ENCODE measurements around the gene AFAP1L2.

The AFAP1L2 gene

DNA sequence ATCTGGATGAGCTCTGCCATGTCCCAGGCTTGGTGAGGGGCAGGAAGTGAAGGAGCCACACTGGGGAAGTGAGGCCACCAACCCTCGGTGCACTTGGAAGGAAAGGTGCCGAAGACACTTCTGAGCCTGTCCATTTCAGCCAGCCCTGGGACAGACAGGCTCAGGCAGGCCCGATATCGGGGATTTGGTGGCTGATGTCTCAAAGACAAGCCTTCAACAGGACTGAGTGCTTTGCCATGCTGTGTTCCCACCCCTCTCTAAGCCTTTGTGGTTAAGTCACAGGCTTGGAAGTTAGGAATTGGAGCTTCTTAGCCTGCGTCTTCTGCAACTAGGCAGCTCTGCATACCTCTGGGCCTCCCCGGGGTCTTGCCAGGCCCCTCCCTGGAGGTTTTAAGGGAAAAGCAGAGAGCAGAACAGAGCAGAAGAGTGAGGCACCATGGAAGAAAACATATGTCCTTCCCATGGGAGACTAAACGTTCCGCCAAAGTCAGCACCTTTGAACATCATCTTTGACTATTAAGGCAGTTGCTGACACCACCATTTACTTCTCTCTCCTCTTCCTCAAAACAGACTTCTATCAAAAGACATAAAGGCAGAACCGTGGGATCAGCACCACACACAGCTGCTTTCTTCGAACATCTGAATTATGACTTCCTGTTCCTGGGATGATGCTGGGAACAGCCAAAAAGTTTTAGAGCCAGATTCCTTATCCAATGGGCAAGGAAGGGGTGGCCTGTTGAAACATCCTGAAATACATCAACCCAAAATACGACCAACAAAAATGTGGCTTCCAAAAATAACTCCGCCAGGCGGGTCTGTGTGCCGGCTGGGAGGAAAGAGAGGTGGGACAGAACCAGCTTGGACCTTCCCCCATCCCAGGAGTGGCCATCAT is 71.8 kb downstream of the AFAP1L2 start:
- no peak for DNase-seq

DNA sequence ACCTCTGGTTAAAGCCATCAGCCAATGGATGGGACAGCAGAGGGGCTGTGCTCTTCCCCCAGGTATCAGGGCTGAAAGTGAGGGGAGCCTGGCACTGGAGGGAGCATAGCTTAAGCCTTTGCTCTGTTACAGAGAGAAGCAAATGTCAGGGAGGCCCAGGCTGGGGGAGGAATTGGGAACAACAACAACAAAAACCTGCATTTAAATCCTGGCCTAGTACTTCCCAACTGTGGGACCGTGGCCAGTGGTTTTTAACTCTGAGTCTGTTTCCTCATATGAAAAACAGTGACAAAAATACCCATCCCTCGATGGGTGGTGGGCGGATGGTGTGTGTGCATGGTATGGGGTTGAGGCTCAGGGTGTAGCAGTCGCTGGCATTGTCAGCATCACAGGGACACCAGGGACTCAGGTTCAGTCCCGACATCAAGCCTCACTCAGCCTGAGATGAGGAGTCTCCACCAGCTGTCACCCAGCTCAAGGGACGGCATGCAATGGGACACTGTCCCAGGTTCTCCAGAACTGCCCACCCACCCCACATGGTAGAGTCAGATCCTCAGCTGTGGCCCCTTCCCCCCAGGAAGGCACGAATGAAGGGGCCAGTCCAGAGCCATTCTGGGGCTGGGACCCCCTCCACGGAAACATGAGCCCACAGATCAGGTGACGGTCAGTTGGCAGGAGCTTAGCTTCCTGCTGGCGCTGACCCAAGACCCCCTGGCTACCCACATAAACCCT is 74.5 kb downstream of the AFAP1L2 start:
- no peak for DNase-seq

DNA sequence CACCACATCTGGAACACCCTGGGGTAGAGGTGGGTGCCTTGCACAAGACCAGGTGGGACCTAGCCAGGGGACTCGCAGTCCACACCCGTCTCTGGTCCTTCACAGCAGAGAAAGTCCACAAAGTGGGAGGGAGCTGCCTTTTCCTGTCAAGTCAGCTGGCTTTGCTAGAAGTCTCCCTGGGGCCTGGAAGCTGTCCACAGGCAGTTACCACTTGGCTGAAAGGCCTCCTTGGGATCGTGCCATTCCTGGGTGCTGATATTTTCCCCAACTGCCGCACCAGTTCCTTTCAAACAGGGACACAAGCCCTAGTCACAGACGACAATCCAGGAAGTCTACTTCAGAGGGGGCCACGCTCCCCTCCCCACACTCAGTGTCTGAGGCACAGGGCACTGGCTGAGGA is 75.4 kb downstream of the AFAP1L2 start:
- DNase-seq: no peak

DNA sequence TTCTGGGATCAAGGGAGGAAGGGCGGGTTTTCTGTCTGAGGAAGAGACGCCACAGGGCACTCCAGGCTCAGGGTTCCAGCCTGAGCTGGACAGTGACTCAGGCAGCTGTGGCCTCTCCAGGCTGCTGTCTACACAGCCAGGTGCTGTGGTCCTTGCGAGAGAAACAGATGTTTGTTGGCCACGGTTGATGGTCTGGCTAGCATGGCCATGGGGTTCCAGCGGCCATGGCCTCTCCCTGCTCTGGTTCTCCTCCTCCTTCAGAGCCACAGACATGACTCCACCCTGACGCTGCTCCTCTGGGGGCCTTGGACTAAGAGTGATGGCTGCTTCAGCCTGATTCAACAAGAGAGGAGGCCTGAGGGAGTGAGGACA is 75.9 kb downstream of the AFAP1L2 start:
- no peak for DNase-seq

DNA sequence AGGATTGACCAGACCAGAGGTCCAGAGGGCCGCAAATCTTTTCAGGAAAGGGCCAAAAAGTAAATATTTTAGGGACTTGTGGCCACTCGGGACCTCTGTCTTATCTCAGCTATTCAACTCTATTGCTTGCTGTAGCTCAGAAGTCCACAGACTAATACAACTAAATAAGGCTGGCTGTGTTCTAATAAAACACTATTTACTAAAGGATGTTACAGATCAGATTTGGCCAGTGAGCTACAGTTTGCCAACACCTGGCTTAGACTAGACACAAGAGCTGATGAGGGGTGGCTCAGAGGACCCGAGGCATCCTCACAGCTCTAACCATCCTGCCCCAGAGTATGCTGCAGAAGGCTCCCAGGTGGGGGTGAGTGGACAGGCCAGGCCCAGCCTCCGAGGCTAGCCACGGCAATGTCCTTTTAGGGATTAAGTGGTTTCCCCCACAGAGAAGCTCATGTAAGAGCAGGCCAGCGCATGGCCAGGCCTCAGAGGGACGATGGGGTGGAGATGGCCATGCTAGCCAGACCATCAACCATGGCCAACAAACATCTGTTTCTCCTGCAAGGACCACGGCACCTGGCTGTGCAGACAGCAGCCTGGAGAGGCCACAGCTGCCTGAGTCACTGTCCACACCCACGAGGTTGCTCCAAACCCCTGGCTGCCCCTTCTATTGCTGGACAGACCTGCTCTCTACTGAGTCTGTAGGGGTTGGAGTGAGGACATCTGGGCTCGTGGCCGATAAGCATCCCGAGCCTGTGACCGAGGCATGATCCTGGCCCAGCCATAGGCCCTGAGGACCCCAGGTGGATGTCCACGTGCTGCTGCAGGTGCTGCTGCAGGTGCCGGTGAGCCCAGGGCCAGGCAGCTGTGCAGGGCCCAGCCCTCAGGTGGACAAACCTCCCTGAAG is 76.5 kb downstream of the AFAP1L2 start:
- no peak for DNase-seq

DNA sequence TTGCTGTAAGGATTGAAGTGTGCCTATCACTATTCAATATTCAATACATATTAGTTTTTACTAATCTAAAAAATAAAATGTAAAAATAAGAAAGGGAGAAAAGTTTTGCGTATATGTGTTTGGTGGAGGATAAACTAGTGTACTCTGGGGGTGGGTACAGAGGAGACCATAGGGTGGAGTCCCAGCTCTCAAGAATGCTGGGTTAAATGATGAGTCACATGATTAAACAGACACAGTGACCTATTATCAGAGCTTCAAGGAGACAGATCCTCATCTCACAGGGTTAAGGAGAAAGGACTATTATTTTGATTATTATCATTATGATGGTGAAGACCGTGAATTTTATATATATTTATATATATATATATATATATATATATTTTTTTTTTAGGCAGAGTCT is 77.5 kb downstream of the AFAP1L2 start:
- no peak for DNase-seq

DNA sequence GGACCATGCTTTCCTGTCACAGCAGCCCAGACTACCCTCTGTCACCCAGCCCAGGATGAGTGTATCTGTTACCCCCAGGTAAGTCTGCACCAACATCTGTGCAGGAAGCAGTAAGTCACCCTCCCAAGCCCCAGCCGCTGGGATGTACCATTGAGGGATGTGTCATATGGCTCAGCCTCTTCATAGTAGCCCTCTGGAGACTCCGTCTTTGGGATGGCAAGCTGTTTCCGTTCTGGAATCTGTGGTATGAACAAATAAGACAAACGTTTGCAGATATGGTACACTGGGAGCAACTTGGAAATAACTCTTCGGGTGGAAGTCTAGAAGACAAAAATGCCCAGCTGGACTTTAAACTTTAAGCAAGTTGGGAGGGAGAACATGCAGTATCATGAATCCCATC is 81.3 kb downstream of the AFAP1L2 start:
- no peak for DNase-seq

DNA sequence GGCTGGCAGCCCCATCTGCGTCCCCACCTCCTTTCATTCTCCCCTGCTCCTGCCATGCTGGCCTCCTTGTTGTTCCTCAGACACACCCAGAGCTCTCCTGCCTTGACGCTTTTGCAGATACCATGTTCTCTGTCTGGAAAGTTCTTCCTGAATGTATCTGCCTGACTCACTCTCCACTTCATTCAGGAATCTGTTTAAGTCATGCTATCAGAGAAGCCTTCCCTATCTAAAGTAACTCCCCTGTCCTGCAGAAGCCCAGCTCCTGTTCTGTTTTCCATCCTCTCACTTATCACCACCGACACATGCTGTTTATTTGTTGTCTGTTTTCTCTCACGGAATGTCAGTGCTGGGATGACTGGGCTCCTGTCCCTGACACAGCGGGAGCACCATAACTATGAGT is 82.0 kb downstream of the AFAP1L2 start:
- DNase-seq: no peak

DNA sequence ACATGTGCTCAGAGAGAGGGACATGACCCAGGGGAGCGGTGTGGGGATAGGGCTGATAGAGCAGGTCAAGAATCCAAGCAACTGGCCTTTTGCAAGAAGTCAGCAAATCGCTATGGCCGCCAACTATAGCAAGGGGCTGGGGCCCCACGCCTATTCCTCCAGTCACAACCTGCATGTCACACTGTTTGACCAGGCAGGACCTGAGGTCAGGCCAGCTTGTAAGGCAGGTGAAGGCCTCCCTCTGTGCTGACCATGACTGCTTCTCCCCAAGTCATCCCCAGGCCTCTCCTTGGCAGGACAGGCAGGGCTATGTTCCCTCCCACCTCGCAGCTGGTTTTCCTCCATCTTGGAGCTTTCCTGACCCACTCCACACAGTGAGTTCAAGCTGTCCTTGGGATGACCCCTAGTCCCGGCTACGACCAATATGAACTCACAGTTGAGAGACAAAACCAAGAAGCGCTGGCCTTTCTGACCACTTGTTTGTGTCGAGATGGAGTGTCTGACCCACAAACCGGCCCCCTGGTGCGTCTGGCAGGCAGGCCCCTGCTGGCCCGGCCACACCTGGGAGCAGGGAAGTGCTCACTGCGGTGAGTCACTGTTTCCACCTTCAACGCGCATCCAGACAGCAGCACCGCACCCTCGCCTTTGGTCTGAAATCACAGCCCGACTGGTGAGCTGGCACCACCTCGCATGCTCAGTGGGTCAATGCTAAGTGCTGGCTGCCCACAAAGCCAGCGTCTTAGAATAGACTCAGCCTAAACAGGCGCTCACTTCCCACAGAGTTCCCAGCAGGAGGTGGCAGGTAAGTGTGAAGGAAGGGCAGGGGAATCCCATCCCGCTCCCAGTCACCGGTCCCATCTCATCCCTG is 83.8 kb downstream of the AFAP1L2 start:
- DNase-seq: no peak

DNA sequence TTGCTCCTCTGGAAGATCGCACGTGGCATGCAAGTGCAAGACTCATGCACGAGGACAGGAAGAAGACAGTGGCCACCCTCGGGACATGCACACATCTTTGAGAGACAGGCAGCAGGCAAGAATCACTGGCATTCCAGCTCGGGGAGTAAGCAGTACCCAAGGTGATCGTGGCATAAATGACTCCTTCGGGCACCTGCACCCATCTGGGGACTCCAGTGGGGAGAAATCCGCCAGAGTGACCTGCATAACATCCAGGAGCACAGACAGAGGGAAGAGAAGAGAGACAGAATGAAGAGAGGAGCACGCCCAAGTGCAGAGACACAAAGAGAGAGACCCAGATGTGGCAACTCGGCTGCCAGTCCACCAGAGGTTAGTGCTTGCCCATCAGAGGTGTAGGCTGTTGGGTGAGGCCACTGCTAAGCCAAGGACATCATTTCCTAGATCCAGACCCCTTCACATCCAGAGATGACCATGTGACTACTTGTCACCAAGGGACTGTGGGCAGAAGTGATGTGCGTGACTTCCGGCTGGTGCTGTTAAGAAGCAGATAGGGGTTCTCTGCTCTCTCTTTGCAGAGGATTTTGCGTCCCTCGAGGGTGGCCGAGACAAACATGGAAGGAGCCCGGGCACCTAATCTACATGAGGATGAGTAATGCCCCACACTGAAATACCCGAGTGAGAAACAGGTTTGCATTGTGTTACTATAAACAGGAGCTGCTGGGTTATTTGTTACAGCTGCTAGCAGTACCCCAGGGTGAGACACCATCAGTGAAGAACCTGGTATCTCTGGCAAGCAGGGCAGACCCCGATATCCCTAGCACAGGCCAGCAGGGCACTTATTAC is 84.7 kb downstream of the AFAP1L2 start:
- DNase-seq: no peak

DNA sequence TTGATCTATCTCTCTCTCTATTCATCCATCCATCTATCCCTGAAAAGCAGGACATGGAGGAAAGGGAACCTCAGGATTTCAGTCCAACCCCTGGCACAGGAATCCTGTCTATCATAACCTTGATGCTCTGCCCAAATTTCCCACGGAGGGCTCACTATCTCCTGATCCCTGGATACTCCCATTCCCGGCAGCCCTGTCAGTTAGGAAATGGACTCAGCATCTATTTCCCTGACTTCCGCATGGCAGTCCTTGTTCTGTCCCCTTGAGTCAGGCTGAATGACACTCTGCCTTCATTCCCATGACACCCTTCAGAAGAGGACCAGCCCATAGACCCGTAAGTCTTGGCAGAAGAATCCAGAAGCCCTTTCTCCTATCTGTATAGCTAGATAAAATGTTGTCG is 87.6 kb downstream of the AFAP1L2 start:
- no peak for DNase-seq

DNA sequence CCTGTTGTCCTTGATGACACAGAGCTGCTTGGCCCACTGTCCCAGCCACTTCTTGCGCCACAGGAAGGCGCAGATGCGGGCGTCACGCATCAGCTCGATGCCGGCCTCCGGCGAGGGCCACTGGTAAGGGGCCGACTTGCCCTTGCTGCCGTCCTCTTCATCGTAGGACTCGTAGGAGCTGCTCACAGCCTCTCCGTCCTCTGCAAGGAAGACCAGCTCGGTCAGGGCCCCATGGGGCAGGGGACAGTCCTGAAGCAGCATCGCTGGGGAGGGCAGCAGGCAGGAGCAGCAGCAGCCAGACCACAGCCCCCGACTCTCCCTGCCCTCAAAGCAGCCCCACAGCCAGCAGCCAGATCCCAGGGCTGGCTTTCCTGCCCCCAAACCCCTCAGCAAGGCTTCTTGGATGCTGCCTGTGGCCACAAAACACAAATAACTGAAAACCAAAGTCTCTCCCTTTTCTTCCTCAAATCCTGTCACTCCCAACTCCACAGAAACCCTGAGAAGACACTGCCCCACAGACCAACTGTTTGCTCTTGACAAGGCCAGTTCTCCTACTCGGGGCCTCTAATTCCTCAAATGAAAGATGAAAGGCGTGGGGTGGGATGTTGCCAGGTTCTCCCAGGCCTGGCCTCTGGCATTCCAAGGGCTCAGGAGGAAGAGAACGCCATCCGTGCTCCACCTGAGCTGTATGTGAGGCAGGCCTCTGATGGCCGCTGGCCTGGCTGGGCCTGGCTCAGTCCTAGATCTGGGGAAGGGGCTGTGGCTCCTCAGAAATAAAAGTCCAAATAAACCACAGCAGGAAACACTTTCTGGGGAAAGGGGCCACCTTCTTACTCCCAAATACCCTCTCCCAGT is 88.5 kb downstream of the AFAP1L2 start:
- no peak for DNase-seq

DNA sequence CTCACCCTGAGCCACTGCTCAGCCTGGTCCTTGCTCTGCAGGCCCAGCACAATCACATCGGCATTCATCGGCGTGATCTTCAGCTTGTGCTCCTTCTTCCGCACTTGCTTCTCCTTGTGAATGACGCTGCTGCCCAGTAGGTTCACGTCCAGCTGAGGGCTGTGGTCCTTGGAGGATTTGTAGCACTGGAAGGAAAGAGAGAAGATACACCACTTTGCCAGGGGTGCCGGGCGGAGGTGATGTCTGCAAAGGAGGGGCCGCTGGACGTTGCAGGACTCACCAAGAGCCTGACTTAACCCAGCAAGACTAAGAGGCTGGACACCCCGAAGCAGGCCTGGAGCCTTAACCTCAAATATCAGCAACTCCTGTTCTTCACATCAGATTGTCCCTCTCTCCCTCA is 90.4 kb downstream of the AFAP1L2 start:
- DNase-seq: no peak

DNA sequence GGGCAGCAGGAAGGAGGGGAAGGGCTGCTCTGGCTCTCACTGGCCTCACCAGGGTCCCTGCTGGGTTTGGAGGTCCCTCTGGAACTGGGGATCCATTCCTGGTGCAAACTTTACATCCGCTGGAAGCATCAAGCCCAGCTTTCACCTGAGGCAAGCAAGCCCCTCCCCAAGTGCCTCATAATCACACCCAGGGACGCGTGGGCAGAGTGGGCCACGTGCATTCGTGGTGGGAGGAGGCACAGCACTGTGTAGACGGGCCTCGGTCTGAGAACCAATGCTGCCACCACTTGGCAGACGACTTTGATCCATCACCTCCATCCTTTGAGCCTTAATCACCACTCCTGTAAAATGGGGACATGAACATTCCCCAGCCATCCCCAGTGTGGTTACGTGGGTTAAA is 91.2 kb downstream of the AFAP1L2 start:
- DNase-seq: no peak

DNA sequence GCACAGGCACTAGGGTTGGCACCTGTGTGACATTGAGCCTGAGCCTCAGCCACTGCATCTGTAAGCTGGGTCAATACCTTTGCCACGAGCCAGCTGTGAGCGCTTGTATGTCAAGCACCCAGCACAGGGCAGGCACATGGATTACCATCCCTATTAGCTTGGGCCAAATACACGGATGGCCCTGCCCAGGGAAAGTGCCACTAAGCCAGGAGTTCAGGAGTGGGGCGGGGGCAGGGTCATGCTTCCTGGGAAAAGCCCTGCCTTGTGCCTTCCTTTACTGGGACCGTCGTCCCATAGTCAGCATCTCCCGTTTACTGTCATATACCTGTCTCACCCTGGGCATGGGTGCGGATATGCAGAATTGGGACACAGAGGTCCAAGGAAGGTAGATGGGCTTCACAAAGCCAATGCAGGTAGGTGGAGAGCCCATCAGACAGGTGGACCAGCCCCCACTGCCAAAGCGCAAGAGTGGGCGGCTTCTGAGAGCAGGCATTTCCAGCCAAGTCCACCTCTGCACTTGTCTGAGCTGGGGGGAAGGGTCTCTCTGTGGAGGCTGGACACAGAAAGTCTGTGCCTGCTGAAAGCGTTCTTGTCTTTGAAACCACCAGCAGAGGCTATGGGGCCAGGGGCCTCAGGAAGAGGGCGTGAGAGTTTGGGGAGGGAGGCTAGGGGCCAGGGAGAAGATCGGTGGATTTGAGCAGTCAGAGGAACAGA is 92.6 kb downstream of the AFAP1L2 start:
- DNase-seq: no peak

DNA sequence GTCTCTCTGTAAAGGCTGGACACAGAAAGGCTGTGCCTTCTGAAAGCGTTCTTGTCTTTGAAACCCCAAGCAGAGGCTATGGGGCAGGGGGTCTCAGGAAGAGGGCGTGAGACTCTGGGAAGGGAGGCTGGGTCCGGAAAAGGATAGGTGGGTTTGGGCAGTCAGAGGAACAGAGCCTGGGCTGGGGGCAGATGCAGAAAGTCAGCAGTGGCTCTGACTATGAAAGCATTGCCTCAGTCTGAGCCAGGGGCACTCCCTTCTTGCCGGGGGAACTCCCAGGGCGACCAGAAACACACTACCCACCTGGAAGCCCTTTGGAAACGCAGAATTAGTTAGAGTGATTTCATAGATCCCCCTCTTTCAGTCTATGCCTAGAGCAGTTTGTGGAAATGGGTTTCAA is 93.3 kb downstream of the AFAP1L2 start:
- DNase-seq: no peak

DNA sequence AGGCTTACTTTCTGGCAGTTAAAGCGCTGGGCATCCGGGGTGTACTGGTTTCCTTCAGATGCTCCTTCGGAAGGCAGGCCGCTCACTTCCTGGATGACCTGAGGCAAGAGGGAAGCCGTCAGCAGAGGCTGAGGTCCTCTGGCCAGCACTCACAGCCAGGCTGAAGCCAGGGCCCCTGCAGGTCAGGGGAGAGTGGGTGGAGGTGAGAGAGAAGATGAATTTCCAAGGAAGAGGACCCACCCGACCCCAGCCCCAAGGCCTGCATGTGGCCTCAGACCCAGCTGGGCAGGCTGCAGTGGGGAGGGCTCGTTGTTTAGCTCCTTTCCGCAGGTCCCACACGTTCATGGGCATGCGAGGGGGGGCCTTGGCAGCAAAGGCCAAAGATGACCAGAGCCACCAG is 94.0 kb downstream of the AFAP1L2 start:
- no peak for DNase-seq

DNA sequence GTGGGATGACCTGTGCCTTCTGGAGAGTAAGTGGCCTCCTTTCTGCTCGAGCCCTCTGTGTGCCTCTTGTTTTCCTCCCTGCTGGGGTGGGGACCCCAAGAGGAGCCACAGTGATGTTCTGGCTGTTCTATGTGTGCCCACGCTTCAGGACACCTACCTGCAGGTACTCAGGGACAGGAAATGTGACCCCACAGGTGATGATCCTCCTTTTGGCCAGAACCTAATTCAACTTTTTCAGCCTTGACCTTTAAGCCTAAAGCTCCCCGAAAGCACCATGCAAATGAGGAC is 95.0 kb downstream of the AFAP1L2 start:
- DNase-seq: no peak

DNA sequence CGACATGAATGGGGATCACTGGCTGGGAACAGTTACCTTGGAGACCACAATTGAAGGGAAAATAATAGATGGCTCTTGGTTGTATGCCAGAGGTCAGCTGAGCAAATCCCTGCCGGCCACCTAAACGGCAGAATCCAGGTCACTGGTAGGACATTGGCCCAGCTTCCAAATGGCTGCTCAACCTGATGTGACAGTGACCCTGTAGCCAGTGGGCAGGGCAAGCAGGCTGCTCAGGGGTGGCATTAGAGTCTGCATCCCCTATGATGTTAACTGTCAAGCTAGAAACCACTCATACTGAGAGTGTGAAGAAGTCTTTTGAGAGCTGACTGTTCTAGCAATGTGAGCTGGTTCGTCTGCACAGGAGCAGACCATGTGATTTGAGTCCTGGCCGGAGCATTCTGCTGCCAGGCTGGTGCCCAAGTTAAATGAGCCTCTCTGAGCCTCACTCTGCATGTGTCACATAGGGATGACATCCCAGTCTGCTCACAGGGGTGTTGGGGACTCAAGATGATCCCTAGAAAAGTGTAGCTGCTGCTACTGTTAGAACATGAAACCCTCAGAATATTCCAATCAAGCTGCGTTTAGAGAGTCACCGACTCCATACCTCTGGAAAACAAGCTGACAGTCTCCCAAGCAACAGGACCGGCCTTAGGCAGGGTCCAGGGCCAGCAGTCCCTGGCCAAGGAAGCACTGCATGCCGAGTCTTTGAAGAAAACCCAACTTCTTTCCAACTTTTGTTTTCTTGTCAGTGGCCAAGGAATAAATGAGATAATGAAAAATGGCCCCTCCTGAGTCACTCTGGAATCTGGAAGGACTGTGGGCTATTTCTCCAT is 95.6 kb downstream of the AFAP1L2 start:
- no peak for DNase-seq
